Measurements from ENCODE around the gene RGS6. TPM values are rescaled to one million over a fixed set of nuclear protein-coding genes. Genes with fewer than 3 reads are reported as not detected.

RGS6 gene
- total RNA-seq, 2 donors from 2014 or later, result 0.15 to 0.45 TPM

DNA sequence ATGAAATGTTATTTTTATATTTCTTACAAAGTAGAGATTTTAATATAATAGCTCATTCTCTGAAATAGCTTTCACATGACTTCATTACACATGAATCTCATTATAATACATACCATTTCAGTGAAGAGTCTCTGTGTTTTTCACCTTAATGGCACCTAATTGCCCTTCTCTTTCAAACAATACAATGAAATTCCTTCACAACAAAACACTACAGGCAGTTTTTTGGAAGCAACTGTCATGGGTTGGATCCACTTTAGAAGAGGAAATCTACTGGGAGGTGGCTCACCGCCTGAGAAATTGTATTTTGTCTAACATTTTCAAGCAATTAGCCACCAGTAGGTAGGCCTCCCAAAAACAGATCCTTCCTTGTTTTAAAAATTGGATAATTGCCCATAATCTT, 40.3 kb upstream of the RGS6 start:
- H3K4me3 ChIP-seq, result no peak overlapping the region
- intact Hi-C loops (cut with DNase I), result no loop called here
- H3K27ac ChIP-seq, result no peak overlapping the region
- no peak overlapping the region for H3K9ac ChIP-seq (ENCODE audit: low read depth in 2 of 2, low read length in 2 of 2)
- no peak for DNase-seq
- H3K36me3 ChIP-seq, result no peaks in the 10 kb centered on the region
- no peaks in the 10 kb centered on the region for H3K4me1 ChIP-seq
- H3K27me3 ChIP-seq, result no peaks in the 10 kb centered on the region
- TF ChIP-seq, protein P1, sequence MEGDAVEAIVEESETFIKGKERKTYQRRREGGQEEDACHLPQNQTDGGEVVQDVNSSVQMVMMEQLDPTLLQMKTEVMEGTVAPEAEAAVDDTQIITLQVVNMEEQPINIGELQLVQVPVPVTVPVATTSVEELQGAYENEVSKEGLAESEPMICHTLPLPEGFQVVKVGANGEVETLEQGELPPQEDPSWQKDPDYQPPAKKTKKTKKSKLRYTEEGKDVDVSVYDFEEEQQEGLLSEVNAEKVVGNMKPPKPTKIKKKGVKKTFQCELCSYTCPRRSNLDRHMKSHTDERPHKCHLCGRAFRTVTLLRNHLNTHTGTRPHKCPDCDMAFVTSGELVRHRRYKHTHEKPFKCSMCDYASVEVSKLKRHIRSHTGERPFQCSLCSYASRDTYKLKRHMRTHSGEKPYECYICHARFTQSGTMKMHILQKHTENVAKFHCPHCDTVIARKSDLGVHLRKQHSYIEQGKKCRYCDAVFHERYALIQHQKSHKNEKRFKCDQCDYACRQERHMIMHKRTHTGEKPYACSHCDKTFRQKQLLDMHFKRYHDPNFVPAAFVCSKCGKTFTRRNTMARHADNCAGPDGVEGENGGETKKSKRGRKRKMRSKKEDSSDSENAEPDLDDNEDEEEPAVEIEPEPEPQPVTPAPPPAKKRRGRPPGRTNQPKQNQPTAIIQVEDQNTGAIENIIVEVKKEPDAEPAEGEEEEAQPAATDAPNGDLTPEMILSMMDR (IDR thresholded peaks at IDR 0.05), result no peak
- H3K9me3 ChIP-seq, result no peaks in the 10 kb centered on the region

GRCh38 chr14:71905031-71905430, 27.2 kb upstream of the RGS6 start:
- no peaks in the 10 kb centered on the region for H3K4me1 ChIP-seq
- H3K36me3 ChIP-seq, result no peaks in the 10 kb centered on the region
- intact Hi-C loops (cut with DNase I), result no loop called here
- H3K9ac ChIP-seq (ENCODE audit: low read depth in 2 of 2, low read length in 2 of 2), result no peak overlapping the region
- no peak overlapping the region for H3K4me3 ChIP-seq
- H3K27ac ChIP-seq, result no peak overlapping the region
- H3K9me3 ChIP-seq, result no peaks in the 10 kb centered on the region
- TF ChIP-seq, protein P1 (IDR thresholded peaks at IDR 0.05), result no peak
- H3K27me3 ChIP-seq, result no peaks in the 10 kb centered on the region
- DNase-seq, result no peak

GRCh38 chr14:71905860-71906259, 26.4 kb upstream of the RGS6 start:
- intact Hi-C loops (cut with DNase I), result no loop called here
- Histone ChIP-seq H3K27me3 (no peaks in the 10 kb centered on the region), H3K4me3 (no peak overlapping the region), H3K4me1 (no peaks in the 10 kb centered on the region), H3K27ac (no peak overlapping the region), H3K36me3 (no peaks in the 10 kb centered on the region), H3K9ac (ENCODE audit: low read depth in 2 of 2, low read length in 2 of 2) (no peak overlapping the region), H3K9me3 (no peaks in the 10 kb centered on the region)
- no peak for DNase-seq
- TF ChIP-seq, protein P1 (IDR thresholded peaks at IDR 0.05), result no peak

- Histone ChIP-seq H3K4me3 (no peak overlapping the region), H3K27ac (no peak overlapping the region), H3K36me3 (no peaks in the 10 kb centered on the region), H3K27me3 (no peaks in the 10 kb centered on the region), H3K9ac (ENCODE audit: low read depth in 2 of 2, low read length in 2 of 2) (no peak overlapping the region), H3K9me3 (no peaks in the 10 kb centered on the region), H3K4me1 (no peaks in the 10 kb centered on the region)
- TF ChIP-seq, protein P1 (IDR thresholded peaks at IDR 0.05), result no peak
- DNase-seq, result no peak
- intact Hi-C loops (cut with DNase I), result no loop called here
Measured at GRCh38 chr14:71907793-71908515, 24.3 kb upstream of the RGS6 start.

- no peak for DNase-seq
- no peak overlapping the region for H3K27ac ChIP-seq
- no peaks in the 10 kb centered on the region for H3K36me3 ChIP-seq
- no peak overlapping the region for H3K9ac ChIP-seq (ENCODE audit: low read depth in 2 of 2, low read length in 2 of 2)
- H3K4me1 ChIP-seq, result no peaks in the 10 kb centered on the region
- no peak overlapping the region for H3K4me3 ChIP-seq
- H3K9me3 ChIP-seq, result no peaks in the 10 kb centered on the region
- no peaks in the 10 kb centered on the region for H3K27me3 ChIP-seq
- intact Hi-C loops (cut with DNase I), result no loop called here
- TF ChIP-seq, protein P1 (IDR thresholded peaks at IDR 0.05), result no peak
Measured at GRCh38 chr14:71911669-71912068, 20.6 kb upstream of the RGS6 start.

Data from colonic mucosa (tissue), 4 donors.